Urothelium cell line (cell line): Measurements from ENCODE around the gene JAM3.

Source experiments
- DNase-seq: peaks from one replicate; pipeline ENCODE4 v3.0.0; 2011; ENCODE audit warnings: low spot score, mixed read lengths
- FAIRE-seq: peaks from 2 replicates; lab custom pipeline; 2011; peaks lifted over from hg19 to GRCh38; lab: Jason Lieb, UNC

The JAM3 gene

GRCh38 chr11:134142536-134142935, 73.7 kb downstream of the JAM3 start:
- FAIRE-seq (no peak), DNase-seq (no peak)

GRCh38 chr11:134143801-134144200, 74.9 kb downstream of the JAM3 start:
- FAIRE-seq: no peak
- DNase-seq: no peak

GRCh38 chr11:134144744-134145143, 75.9 kb downstream of the JAM3 start:
- FAIRE-seq: no peak
- no peak for DNase-seq

GRCh38 chr11:134145715-134146114, 76.8 kb downstream of the JAM3 start:
- no peak for DNase-seq
- no peak for FAIRE-seq

GRCh38 chr11:134146598-134146997, 77.7 kb downstream of the JAM3 start:
- FAIRE-seq: no peak
- DNase-seq: no peak

- DNase-seq (no peak), FAIRE-seq (no peak)
Observed at GRCh38 chr11:134149371-134149770, 80.5 kb downstream of the JAM3 start.

GRCh38 chr11:134150195-134150903, 81.5 kb downstream of the JAM3 start:
- DNase-seq: no peak
- FAIRE-seq: no peak

GRCh38 chr11:134151083-134151747, 82.3 kb downstream of the JAM3 start:
- FAIRE-seq (no peak), DNase-seq (no peak)

- FAIRE-seq (no peak), DNase-seq (no peak)
Observed at GRCh38 chr11:134152696-134153095, 83.8 kb downstream of the JAM3 start.

GRCh38 chr11:134153147-134153905, 84.5 kb downstream of the JAM3 start:
- no peak for FAIRE-seq

GRCh38 chr11:134154441-134154840, 85.6 kb downstream of the JAM3 start:
- FAIRE-seq (no peak), DNase-seq (no peak)

More at GRCh38 chr11:134153147-134153905, 84.5 kb downstream of the JAM3 start:
- no peak for DNase-seq

- DNase-seq (no peak), FAIRE-seq (no peak)
Observed at GRCh38 chr11:134155456-134155855, 86.6 kb downstream of the JAM3 start.

GRCh38 chr11:134155946-134156865, 87.3 kb downstream of the JAM3 start:
- FAIRE-seq (no peak), DNase-seq (no peak)

- FAIRE-seq (no peak), DNase-seq (no peak)
Observed at GRCh38 chr11:134157451-134157850, 88.6 kb downstream of the JAM3 start.

GRCh38 chr11:134158023-134158422, 89.2 kb downstream of the JAM3 start:
- DNase-seq: no peak
- FAIRE-seq: no peak

- no peak for FAIRE-seq
- DNase-seq: no peak
Observed at GRCh38 chr11:134159652-134160051, 90.8 kb downstream of the JAM3 start.

GRCh38 chr11:134164490-134165370, 95.9 kb downstream of the JAM3 start:
- DNase-seq: no peak

GRCh38 chr11:134170177-134170918, 101.5 kb downstream of the JAM3 start:
- FAIRE-seq (no peak), DNase-seq (no peak)

More at GRCh38 chr11:134164490-134165370, 95.9 kb downstream of the JAM3 start:
- no peak for FAIRE-seq

GRCh38 chr11:134170919-134171281, 102.0 kb downstream of the JAM3 start:
- no peak for DNase-seq
- no peak for FAIRE-seq
